GM12872 (cell line): ENCODE data around the gene VSIR.

Experiments
- CTCF ChIP-seq: IDR thresholded peaks from 3 replicates; pipeline ENCODE4 v1.5.1; 2011; ENCODE audit warnings: low read depth, mild to moderate bottlenecking, low read length, moderate library complexity; ENCODE audit not compliant: insufficient read depth

Gene VSIR

GRCh38 chr10:71747039-71747531, 26.2 kb downstream of the VSIR start:
- TF ChIP-seq CTCF: no peak

GRCh38 chr10:71746344-71747037, 26.8 kb downstream of the VSIR start:
- 0 out of 3 replicates have a peak, but pooled peaks have one; percentile 11 for TF ChIP-seq CTCF

- no peak for TF ChIP-seq CTCF
These were observed 27.6 kb downstream of the VSIR start for GRCh38 chr10:71745664-71746250.

- no peak for TF ChIP-seq CTCF
These were observed 28.2 kb downstream of the VSIR start for GRCh38 chr10:71744897-71745663.

GRCh38 chr10:71743866-71744265, 29.5 kb downstream of the VSIR start:
- no peak for TF ChIP-seq CTCF

- TF ChIP-seq CTCF: no peak
These were observed 30.1 kb downstream of the VSIR start for GRCh38 chr10:71743089-71743838.
